ENCODE measurements around the gene PDK1.
"Not testable (repeated sequence)": the region's sequence is repeated elsewhere in the genome, so short reads cannot be mapped to it uniquely, and the experiment has no call there.

The PDK1 gene

DNA sequence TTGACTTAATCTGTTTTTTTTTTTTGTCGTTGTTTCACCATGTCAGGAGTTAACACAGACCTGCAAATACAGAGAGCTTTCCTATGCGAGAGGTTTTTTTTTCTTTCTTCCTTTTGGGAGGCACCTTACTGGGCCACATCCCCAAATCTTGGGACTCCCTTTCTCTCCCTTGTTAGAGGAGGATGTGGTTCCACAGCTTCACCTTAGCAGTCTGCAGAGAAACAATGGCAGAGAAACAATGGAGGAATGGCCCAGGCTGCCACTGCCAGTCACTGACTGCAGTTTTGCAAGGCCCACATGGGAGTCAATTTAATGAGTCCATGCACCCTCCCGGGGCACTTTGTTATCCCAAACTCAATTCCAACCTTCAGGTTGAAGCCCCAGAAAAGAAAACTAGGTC, 20.8 kb upstream of the PDK1 start:
- Histone ChIP-seq H3K4me3 (ENCODE audit: control insufficient read depth in 1 of 7, extremely low read depth in 1 of 7, insufficient read depth in 4 of 7, low read depth in 2 of 7, low read length in 6 of 7) (no peak overlapping the region), H3K27ac (ENCODE audit: insufficient read depth in 1 of 2, low read depth in 1 of 2, low read length in 2 of 2, poor library complexity in 1 of 2, severe bottlenecking in 2 of 2) (no peak overlapping the region), H3K36me3 (ENCODE audit: control insufficient read depth in 4 of 4, insufficient read depth in 4 of 4, low read length in 3 of 4) (peaks cover 0 to 7% (median 1%) of the 10 kb centered on the region in 4 experiments), H3K27me3 (replicated peaks in 2 of 5; ENCODE audit: control insufficient read depth in 4 of 5, insufficient read depth in 5 of 5, low read length in 4 of 5) (no peaks in the 10 kb centered on the region), H3K4me1 (ENCODE audit: control extremely low read depth in 1 of 4, control insufficient read depth in 4 of 4, insufficient read depth in 4 of 4, low read length in 3 of 4) (no peaks in the 10 kb centered on the region), H3K9me3 (ENCODE audit: control extremely low read depth in 1 of 5, control insufficient read depth in 4 of 5, insufficient read depth in 2 of 5, low read depth in 1 of 5, low read length in 4 of 5) (peaks cover 3 to 52% (median 43%) of the 10 kb centered on the region in 5 experiments)
- 100% methylated on average over 1 of the region's 3 CpGs for WGBS (ENCODE audit: insufficient coverage)
- DNase-seq: no peak
- ChIA-PET POLR2A (no interaction called here), CTCF (no interaction called here)

DNA sequence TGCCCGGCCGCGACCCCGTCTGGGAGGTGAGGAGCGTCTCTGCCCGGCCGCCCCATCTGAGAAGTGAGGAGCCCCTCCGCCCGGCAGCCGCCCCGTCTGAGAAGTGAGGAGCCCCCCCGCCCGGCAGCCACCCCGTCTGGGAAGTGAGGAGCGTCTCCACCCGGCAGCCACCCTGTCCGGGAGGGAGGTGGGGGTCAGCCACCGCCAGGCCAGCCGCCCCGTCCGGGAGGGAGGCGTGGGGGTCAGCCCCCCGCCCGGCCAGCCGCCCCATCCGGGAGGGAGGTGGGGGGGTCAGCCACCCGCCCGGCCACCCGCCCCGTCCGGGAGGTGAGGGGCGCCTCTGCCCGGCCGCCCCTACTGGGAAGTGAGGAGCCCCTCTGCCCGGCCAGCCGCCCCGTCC, 18.0 kb upstream of the PDK1 start:
- CTCF ChIA-PET; H3K27me3 ChIP-seq (replicated peaks in 2 of 5; ENCODE audit: control insufficient read depth in 4 of 5, insufficient read depth in 5 of 5, low read length in 4 of 5); DNase-seq; H3K4me3 ChIP-seq (ENCODE audit: control insufficient read depth in 1 of 7, extremely low read depth in 1 of 7, insufficient read depth in 4 of 7, low read depth in 2 of 7, low read length in 6 of 7); H3K4me1 ChIP-seq (ENCODE audit: control extremely low read depth in 1 of 4, control insufficient read depth in 4 of 4, insufficient read depth in 4 of 4, low read length in 3 of 4); H3K36me3 ChIP-seq (ENCODE audit: control insufficient read depth in 4 of 4, insufficient read depth in 4 of 4, low read length in 3 of 4); POLR2A ChIA-PET; H3K27ac ChIP-seq (ENCODE audit: insufficient read depth in 1 of 2, low read depth in 1 of 2, low read length in 2 of 2, poor library complexity in 1 of 2, severe bottlenecking in 2 of 2): not testable (repeated sequence)
- 100% methylated on average over 3 of the region's 37 CpGs for WGBS (ENCODE audit: insufficient coverage)
- peaks cover 0 to 47% (median 32%) of the 10 kb centered on the region in 5 experiments for H3K9me3 ChIP-seq (ENCODE audit: control extremely low read depth in 1 of 5, control insufficient read depth in 4 of 5, insufficient read depth in 2 of 5, low read depth in 1 of 5, low read length in 4 of 5)

DNA sequence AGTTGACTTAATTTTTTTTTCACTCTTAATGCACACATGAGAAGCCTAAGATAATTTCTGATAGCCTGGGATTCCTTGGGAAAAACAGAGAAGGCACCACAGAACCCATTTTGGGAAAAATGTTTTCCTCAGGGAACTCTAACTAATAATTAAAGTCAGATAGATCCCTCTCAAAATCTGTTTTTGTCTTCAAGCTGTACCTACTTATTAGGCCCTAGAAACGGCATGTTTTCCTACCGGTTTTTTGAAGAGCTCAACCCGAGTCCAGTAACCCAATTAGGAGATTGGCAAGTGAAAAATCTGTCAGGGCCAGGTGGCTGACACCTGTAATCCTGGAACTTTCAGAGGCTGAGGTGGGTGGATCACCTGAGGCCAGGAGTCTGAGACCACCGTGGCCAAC, 16.1 kb upstream of the PDK1 start:
- CTCF ChIA-PET: interaction anchor here (1.0 kb wide), 1 partner anchor 14 kb away, joined by 3 read pairs; no protein-coding TSS in a partner anchor
- Histone ChIP-seq H3K27ac (ENCODE audit: insufficient read depth in 1 of 2, low read depth in 1 of 2, low read length in 2 of 2, poor library complexity in 1 of 2, severe bottlenecking in 2 of 2) (no peak overlapping the region), H3K27me3 (replicated peaks in 2 of 5; ENCODE audit: control insufficient read depth in 4 of 5, insufficient read depth in 5 of 5, low read length in 4 of 5) (no peaks in the 10 kb centered on the region), H3K36me3 (ENCODE audit: control insufficient read depth in 4 of 4, insufficient read depth in 4 of 4, low read length in 3 of 4) (peaks cover 0 to 3% (median 0%) of the 10 kb centered on the region in 4 experiments), H3K4me1 (ENCODE audit: control extremely low read depth in 1 of 4, control insufficient read depth in 4 of 4, insufficient read depth in 4 of 4, low read length in 3 of 4) (no peaks in the 10 kb centered on the region), H3K4me3 (ENCODE audit: control insufficient read depth in 1 of 7, extremely low read depth in 1 of 7, insufficient read depth in 4 of 7, low read depth in 2 of 7, low read length in 6 of 7) (no peak overlapping the region), H3K9me3 (ENCODE audit: control extremely low read depth in 1 of 5, control insufficient read depth in 4 of 5, insufficient read depth in 2 of 5, low read depth in 1 of 5, low read length in 4 of 5) (peaks cover 0 to 38% (median 23%) of the 10 kb centered on the region in 5 experiments)
- no peak for DNase-seq
- POLR2A ChIA-PET: no interaction called here
- 94% methylated on average over 3 of the region's 4 CpGs for WGBS (ENCODE audit: insufficient coverage)

DNA sequence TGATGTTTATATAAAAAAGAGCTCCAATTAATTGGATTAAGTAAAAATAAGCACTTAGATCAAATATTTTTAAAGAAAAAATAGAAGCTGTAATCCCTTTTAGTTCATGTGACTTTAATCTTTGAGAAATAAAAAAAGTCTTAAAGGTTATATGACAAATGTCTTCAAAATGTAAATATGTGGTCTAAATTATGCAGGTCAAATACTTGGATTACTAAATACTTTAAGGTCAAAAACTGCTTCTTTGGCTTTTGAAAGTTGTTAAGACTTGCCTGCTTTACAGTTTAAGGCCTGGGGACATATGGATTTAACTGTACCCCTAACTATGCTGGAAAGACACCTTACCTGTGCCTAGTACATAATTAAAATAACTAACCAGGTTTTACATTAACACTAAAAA, 15.5 kb upstream of the PDK1 start:
- H3K9me3 ChIP-seq (ENCODE audit: control extremely low read depth in 1 of 5, control insufficient read depth in 4 of 5, insufficient read depth in 2 of 5, low read depth in 1 of 5, low read length in 4 of 5): peaks cover 0 to 31% (median 18%) of the 10 kb centered on the region in 5 experiments
- no peaks in the 10 kb centered on the region for H3K4me1 ChIP-seq (ENCODE audit: control extremely low read depth in 1 of 4, control insufficient read depth in 4 of 4, insufficient read depth in 4 of 4, low read length in 3 of 4)
- no peaks in the 10 kb centered on the region for H3K27me3 ChIP-seq (replicated peaks in 2 of 5; ENCODE audit: control insufficient read depth in 4 of 5, insufficient read depth in 5 of 5, low read length in 4 of 5)
- CTCF ChIA-PET: interaction anchor here (0.6 to 1.0 kb wide), 2 partner anchors 13 to 362 kb away, joined by 3 read pairs; no protein-coding TSS in a partner anchor
- no peak for DNase-seq
- no peak overlapping the region for H3K27ac ChIP-seq (ENCODE audit: insufficient read depth in 1 of 2, low read depth in 1 of 2, low read length in 2 of 2, poor library complexity in 1 of 2, severe bottlenecking in 2 of 2)
- peaks cover 0 to 2% (median 0%) of the 10 kb centered on the region in 4 experiments for H3K36me3 ChIP-seq (ENCODE audit: control insufficient read depth in 4 of 4, insufficient read depth in 4 of 4, low read length in 3 of 4)
- H3K4me3 ChIP-seq (ENCODE audit: control insufficient read depth in 1 of 7, extremely low read depth in 1 of 7, insufficient read depth in 4 of 7, low read depth in 2 of 7, low read length in 6 of 7): no peak overlapping the region
- POLR2A ChIA-PET: interaction anchor here (0.7 kb wide), 1 partner anchor 40 kb away, joined by 3 read pairs; no protein-coding TSS in a partner anchor

DNA sequence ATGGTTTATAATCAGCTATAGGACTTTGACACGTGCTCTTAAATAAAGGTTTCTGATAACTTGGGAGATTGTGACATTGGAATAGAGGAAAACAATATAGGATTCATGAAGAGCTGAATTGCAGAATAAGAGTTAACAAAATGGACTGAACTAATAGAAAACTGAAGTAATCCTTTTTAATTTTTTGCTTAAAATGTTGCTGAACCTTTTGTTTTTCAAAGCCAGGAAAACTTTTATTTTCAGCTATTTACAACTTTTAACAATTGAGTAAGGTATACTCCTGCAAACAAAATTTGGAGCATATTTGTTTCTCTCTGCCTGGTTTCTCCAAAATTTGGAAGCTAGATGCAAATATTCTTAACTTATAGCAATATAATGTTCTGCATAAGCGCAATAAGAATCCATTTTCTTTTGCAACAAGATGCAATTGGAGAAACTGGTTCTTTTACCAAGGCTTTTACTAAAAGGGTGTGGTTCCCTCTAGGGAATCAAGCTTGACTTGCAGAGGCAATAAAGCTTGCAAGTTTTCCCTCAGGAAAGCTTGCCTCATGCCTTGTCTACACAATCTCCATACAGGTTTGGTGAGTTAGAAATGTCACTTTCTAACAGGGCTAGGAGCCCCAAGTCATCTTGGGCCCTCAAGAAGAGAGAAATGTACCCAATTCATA, 10.3 kb upstream of the PDK1 start:
- 82% methylated on average over 1 of the region's 2 CpGs for WGBS (ENCODE audit: insufficient coverage)
- ChIA-PET POLR2A (no interaction called here), CTCF (no interaction called here)
- no peaks in the 10 kb centered on the region for H3K36me3 ChIP-seq (ENCODE audit: control insufficient read depth in 4 of 4, insufficient read depth in 4 of 4, low read length in 3 of 4)
- DNase-seq: no peak
- H3K4me3 ChIP-seq (ENCODE audit: control insufficient read depth in 1 of 7, extremely low read depth in 1 of 7, insufficient read depth in 4 of 7, low read depth in 2 of 7, low read length in 6 of 7): no peak overlapping the region
- peaks cover 0 to 36% (median 31%) of the 10 kb centered on the region in 5 experiments for H3K9me3 ChIP-seq (ENCODE audit: control extremely low read depth in 1 of 5, control insufficient read depth in 4 of 5, insufficient read depth in 2 of 5, low read depth in 1 of 5, low read length in 4 of 5)
- H3K4me1 ChIP-seq (ENCODE audit: control extremely low read depth in 1 of 4, control insufficient read depth in 4 of 4, insufficient read depth in 4 of 4, low read length in 3 of 4): peaks cover 0 to 10% (median 0%) of the 10 kb centered on the region in 4 experiments
- H3K27me3 ChIP-seq (replicated peaks in 2 of 5; ENCODE audit: control insufficient read depth in 4 of 5, insufficient read depth in 5 of 5, low read length in 4 of 5): no peaks in the 10 kb centered on the region
- no peak overlapping the region for H3K27ac ChIP-seq (ENCODE audit: insufficient read depth in 1 of 2, low read depth in 1 of 2, low read length in 2 of 2, poor library complexity in 1 of 2, severe bottlenecking in 2 of 2)

DNA sequence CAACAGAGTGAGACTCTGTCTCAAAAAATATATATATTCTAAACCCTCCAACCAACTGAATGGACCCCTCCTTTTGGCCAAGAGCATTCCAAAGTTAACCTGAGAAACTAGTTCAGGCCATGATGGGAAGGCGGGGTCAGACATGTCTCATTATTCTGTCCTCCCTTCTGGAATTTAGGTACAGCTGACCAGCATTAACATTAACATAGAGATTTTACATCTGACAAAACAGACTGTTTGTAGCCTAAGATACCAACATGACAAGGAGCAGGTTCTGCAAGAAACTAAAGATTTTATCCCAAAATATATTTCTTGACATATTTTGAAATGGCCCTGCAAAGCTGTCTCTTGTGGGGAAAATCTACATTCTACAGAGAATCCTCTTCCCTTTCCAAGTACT, 6.8 kb upstream of the PDK1 start:
- 100% methylated on average over 1 of the region's 1 CpG for WGBS (ENCODE audit: insufficient coverage)
- Histone ChIP-seq H3K27me3 (replicated peaks in 2 of 5; ENCODE audit: control insufficient read depth in 4 of 5, insufficient read depth in 5 of 5, low read length in 4 of 5) (peaks cover 0 to 4% (median 0%) of the 10 kb centered on the region in 5 experiments), H3K36me3 (ENCODE audit: control insufficient read depth in 4 of 4, insufficient read depth in 4 of 4, low read length in 3 of 4) (no peaks in the 10 kb centered on the region), H3K4me1 (ENCODE audit: control extremely low read depth in 1 of 4, control insufficient read depth in 4 of 4, insufficient read depth in 4 of 4, low read length in 3 of 4) (peaks cover 0 to 21% (median 4%) of the 10 kb centered on the region in 4 experiments), H3K4me3 (ENCODE audit: control insufficient read depth in 1 of 7, extremely low read depth in 1 of 7, insufficient read depth in 4 of 7, low read depth in 2 of 7, low read length in 6 of 7) (no peak overlapping the region), H3K9me3 (ENCODE audit: control extremely low read depth in 1 of 5, control insufficient read depth in 4 of 5, insufficient read depth in 2 of 5, low read depth in 1 of 5, low read length in 4 of 5) (peaks cover 0 to 27% (median 24%) of the 10 kb centered on the region in 5 experiments), H3K27ac (ENCODE audit: insufficient read depth in 1 of 2, low read depth in 1 of 2, low read length in 2 of 2, poor library complexity in 1 of 2, severe bottlenecking in 2 of 2) (no peak overlapping the region)
- CTCF ChIA-PET: interaction anchor here (1.4 kb wide), 1 partner anchor 35 kb away, joined by 4 read pairs; no protein-coding TSS in a partner anchor
- POLR2A ChIA-PET: no interaction called here
- no peak for DNase-seq

DNA sequence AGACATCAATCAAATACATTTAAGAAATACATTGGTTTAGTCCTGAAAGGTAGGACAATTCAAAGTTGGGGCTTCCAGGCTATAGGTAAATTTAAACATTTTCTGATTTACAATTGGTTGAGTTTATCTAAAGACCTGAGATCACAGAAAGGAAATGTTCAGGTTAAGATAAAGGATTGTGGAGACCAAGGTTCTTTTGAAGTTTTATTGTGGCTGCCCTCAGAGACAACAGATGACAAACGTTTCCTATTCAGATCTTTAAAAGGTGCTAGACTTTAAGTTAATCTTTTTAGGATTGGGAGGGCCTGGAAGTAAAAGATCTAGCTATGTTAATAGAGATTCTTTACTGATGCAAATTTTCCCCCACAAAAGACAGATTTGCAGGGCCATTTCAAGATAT, 6.1 kb upstream of the PDK1 start:
- H3K27ac ChIP-seq (ENCODE audit: insufficient read depth in 1 of 2, low read depth in 1 of 2, low read length in 2 of 2, poor library complexity in 1 of 2, severe bottlenecking in 2 of 2); POLR2A ChIA-PET; H3K36me3 ChIP-seq (ENCODE audit: control insufficient read depth in 4 of 4, insufficient read depth in 4 of 4, low read length in 3 of 4); DNase-seq; H3K4me3 ChIP-seq (ENCODE audit: control insufficient read depth in 1 of 7, extremely low read depth in 1 of 7, insufficient read depth in 4 of 7, low read depth in 2 of 7, low read length in 6 of 7): not testable (repeated sequence)
- CTCF ChIA-PET: interaction anchor here (1.4 kb wide), 1 partner anchor 36 kb away, joined by 4 read pairs; no protein-coding TSS in a partner anchor
- no CpG with 5 or more reads among the region's 1 CpG for WGBS (ENCODE audit: insufficient coverage)
- Histone ChIP-seq H3K27me3 (replicated peaks in 2 of 5; ENCODE audit: control insufficient read depth in 4 of 5, insufficient read depth in 5 of 5, low read length in 4 of 5) (peaks cover 0 to 11% (median 0%) of the 10 kb centered on the region in 5 experiments), H3K4me1 (ENCODE audit: control extremely low read depth in 1 of 4, control insufficient read depth in 4 of 4, insufficient read depth in 4 of 4, low read length in 3 of 4) (peaks cover 0 to 27% (median 5%) of the 10 kb centered on the region in 4 experiments), H3K9me3 (ENCODE audit: control extremely low read depth in 1 of 5, control insufficient read depth in 4 of 5, insufficient read depth in 2 of 5, low read depth in 1 of 5, low read length in 4 of 5) (peaks cover 0 to 25% (median 22%) of the 10 kb centered on the region in 5 experiments)
